Ovary (tissue), 3 donors: ENCODE measurements around the gene STMN1.

Experiments used
- CTCF ChIP-seq, 3 donors: fragments of 450-650 bp in 2 of 3; fragments of 200-600 bp in 1 of 3; IDR thresholded peaks; one replicate each; pipeline versions ENCODE4 v1.5.1 to v1.8.0; 2016 to 2022; ENCODE audit warnings: antibody characterized with exemption in 3 of 3, mild to moderate bottlenecking in 1 of 3
- EP300 ChIP-seq: sonication (generic); formaldehyde crosslinking; IDR thresholded peaks from one replicate; pipeline ENCODE4 v1.6.1; 2017; ENCODE audit warnings: antibody characterized with exemption
- POLR2A ChIP-seq: fragments of 450-650 bp; IDR thresholded peaks from one replicate; pipeline ENCODE4 v1.6.1; 2017; ENCODE audit warnings: antibody characterized with exemption, mild to moderate bottlenecking, moderate library complexity
- donor health status: DM: no; HTN: no; CAD: no.

GRCh38 chr1:25918615-25919014 is 12.4 kb upstream of the STMN1 start:
- TF ChIP-seq CTCF (IDR thresholded peaks at IDR 0.05) (no peak), EP300 (no peak), POLR2A (no peak)
